Activated gamma-delta T cell treated with anti-CD3 and anti-CD28 coated beads, Interleukin-2, amount 50 U/mL, for 16 hours (primary cell): ENCODE measurements around the gene PAWR.
"Not testable (repeated sequence)": the region's sequence is repeated elsewhere in the genome, so short reads cannot be mapped to it uniquely, and the experiment has no call there.

Experiments
- DNase-seq: peaks from one replicate; pipeline ENCODE4 v3.0.0-alpha.2; 2020; ENCODE audit warnings: low read depth

The PAWR gene

DNA sequence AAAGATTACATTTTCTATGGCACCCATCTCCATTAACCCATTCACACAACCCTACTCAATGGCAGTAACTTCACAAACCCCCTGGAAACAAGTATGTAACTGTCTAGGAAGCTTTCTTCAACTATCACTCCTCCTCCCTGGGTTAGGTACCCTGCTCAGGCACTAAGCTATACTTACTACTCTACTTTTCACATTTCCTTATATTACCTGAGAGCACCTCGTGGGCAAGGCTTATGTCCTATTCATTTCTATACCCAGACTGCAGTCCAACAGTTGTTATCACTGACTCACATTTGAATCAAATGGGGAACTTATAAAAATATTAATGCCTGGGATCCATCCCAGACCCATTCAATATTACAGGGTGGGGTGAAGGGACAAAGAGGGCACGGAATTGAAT, 4.6 kb downstream of the PAWR start:
- DNase-seq = no peak

DNA sequence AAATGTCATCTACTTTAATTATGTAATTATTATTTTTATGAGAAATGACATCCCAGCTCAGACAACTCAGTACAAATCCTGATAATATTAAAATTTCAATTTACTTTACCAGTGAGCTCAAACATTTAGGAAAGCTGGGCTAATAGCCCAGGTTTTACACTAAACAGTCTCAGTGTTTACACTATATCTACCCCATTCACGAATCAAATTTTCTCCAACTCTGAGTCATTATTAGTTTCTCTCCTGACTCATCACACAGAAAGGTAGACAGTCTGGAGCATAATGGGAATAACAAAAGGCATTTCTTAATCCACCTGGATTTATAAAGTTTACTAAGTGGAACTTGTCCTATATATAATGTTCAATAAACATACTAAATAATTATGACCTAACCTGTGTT, 5.7 kb downstream of the PAWR start:
- no peak for DNase-seq

DNA sequence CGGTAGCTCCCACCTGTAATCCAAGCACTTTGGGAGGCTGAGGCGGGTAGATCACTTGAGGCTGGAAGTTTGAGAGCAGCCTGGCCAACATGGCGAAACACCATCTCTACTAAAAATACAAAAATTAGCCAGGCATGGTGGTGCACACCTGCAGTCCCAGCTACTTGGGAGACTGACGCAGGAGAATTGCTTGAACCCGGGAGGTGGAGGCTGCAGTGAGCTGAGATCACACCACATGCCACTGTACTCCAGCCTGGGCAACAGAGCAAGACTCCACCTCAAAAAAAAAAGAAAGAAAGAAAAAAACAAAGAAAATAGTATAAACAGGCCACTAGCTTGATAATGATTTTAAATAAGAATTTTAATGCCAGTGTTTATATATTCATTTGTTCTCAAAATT, 6.4 kb downstream of the PAWR start:
- not testable (repeated sequence) for DNase-seq

DNA sequence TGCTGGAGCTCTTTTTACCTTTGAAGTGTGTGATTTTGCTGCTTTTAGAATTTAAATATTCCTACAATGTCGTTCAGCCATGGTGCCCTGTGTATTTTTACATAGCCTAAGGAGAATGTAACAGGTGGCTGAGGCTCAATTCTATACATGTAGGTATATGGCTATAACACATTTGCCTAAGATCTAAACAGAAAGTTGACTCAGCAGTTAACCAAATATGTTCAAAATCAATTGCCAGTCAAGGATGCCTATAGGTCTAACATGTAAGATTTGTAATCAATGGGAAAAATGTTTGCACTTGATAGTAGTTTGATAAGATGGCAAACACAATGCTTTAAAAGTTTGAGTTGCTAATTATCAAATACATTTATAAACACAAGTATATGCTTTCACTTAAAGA, 8.2 kb downstream of the PAWR start:
- DNase-seq = no peak

GRCh38 chr12:79681008-79681590, 9.7 kb downstream of the PAWR start:
- no peak for DNase-seq

- no peak for DNase-seq
Observed at GRCh38 chr12:79680051-79680450, 10.7 kb downstream of the PAWR start.

DNA sequence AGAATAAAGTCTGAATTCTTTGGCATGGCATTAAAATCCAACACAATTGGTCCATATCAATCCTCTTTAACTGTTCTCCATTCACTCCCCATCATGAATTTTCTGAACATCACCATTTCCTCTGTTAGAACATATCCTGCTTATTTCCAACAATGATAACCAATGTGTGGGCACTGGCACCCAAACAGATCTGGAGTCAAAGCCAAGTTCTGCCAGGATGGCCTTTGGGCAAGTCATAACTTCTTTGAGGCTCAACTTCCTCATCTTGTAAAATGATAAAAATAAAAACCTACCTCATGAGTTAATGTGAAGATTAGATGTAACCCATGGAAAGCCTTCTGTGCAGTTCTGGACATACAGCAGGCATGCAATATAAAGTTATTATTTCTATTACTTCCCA, 12.5 kb downstream of the PAWR start:
- DNase-seq = no peak

DNA sequence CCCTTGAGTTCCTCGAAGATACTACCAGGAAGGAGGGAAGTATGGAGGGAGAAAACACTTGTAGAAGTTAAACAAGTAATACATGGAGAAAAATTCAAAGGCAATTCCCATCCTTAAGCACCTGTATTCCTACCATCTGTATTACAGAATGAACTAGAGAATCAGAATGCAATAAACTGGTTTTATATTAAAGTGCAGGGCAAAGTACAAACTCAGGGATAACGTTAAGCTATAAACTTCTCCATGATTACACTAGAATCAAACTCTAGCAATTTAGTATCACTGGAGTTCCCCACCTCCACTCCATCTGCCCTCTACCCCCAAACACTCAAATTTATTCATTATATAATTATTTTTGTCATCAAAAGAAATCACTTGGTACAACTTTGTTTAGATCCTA, 13.1 kb downstream of the PAWR start:
- DNase-seq = no peak

DNA sequence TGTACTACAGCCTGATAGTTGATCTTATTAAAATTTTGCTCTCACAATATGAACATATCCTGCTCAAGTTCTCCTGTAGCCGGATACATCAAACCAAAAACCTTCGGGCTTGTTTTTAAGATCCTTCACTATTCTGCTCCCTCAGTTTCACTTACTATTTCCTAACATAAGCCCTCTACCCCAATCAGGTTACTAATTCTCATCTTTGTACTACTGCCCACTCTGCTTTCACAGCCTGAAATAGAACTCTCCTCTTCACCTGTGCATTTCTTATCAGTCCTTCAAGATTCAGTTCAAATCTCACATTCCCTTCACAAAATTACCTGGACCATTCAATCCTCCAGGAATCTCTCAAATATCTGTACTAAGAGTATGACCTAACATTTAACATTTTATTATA, 14.2 kb downstream of the PAWR start:
- DNase-seq = no peak

- no peak for DNase-seq
Observed at GRCh38 chr12:79674629-79675028, 16.1 kb downstream of the PAWR start.

DNA sequence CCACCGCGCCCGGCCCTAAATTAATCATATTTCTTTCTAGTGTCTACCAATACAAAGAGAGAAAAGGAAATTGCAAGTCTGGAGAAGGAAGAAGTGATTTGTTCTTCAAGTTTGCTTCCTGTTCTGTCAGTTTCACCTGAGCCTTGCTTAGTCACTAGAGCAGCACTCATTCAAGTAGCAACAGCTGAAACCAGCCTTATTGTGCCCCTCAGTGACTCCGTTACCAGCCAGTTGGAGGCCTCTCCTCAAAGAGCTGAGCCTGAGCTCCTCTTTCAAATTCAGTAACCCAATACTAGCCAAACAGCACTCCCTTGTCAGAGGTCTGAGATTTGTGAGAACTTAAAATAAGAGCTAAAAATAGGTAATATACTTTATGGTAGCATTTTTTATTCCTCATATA, 17.4 kb downstream of the PAWR start:
- no peak for DNase-seq

GRCh38 chr12:79668113-79668512, 22.7 kb downstream of the PAWR start:
- DNase-seq = no peak

DNA sequence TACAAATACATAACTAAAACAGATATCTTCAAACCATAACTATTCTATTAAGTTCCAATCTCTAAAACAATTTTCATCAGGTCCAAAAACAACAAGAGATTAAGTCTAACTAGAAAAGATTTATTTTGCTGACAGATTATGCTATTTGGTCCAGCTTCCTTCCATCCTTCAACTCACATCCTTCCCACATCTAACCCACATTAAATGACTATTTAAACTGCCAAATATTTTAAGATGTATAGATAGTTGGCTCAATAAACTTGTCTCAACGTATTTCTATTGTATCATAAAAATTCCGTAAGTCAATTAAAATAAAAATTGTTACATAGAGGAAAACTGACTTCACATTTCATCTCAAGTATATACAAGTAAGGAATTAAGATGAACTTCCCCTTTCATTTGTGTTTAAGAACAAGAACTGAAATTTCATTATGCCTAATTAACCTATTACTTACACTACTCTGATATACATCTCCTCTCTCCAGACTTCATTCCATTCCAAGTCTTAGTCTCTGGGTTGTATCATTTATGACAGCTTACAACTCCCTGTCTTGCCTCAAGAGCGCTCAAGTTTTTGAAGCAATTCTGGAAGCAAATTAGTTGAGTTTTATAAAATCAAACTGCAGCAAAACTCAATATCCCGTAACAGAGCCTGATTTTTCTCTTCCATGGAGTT, 25.4 kb downstream of the PAWR start:
- no peak for DNase-seq

DNA sequence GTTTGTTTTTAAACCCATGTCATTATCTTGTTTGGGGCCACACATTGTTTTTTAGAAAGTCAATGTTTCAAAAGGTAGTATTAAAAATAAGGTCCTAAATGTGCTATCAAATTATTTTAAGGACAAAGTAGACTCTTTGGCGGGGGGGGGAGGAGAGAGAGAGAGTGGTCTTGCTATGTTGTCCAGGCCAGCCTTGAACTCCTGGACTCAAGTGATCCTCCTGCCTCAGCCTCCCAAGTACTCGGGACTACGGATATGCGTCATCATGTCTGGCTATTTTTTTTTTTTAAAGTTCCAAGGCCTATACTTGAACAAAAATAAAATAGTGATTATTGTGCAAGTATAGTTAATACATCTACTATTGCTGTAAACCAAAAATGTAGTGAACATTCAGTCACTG, 26.2 kb downstream of the PAWR start:
- no peak for DNase-seq

DNA sequence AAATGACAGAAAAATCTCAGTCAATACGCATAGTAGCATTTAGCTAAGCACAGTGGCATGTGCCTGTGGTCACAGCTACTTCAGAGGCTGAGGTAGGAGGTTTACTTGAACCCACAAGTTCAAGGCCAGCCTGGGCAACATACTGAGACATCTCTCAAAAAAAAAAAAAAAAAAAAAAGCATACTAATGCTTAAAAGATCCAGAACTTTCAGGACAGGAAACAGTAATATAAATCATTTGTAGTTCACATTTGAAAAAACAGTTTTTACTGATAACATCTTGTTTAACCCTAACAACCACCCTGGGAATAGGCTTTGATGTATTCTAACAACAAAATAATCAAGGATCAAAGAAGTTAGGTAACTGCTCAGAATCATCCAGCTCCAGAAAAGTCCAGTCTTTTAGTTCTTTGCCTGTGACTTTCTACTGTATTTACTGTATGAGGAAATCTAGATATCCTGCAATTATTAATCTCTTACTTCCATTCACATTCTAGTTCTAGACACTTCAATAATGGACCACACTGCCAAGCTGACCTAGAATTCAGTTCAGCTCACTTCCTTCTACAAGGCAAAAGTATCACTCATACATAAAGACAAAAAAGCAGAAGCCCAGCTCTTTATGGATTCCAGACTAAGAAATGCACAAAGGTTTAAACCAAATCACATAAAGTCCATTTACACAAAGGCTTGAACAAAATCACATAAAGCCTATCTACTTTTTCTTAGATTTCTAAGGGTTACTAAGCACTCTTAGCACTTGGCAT, 28.5 kb downstream of the PAWR start:
- no peak for DNase-seq

- no peak for DNase-seq
Observed at GRCh38 chr12:79661629-79662028, 29.1 kb downstream of the PAWR start.

DNA sequence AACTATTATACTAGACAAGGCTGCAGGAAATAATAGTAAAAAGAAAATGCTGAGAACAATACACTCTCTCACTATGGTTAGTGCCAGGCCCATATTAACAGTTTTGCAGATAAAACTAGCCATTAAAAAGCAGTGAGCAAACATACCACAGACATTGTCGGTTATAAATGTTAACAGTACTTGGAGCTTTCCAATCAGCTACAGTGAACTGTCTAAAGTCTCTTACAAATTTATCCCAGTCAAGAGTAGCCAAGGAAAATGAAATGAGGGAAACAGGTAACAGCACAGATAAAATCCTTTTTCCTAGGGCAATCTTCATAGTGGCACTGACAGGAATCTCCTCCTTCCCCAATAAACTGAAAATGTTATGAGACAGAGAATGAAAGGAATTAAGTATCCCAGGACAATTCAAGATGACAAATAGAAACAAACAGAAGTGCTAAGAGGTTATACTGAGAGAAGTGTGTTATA, 30.8 kb downstream of the PAWR start:
- no peak for DNase-seq

GRCh38 chr12:79658221-79658620, 32.5 kb downstream of the PAWR start:
- DNase-seq = no peak

GRCh38 chr12:79657136-79657535, 33.6 kb downstream of the PAWR start:
- DNase-seq = no peak

GRCh38 chr12:79655036-79655435, 35.7 kb downstream of the PAWR start:
- no peak for DNase-seq

GRCh38 chr12:79652521-79652920, 38.2 kb downstream of the PAWR start:
- DNase-seq = no peak

DNA sequence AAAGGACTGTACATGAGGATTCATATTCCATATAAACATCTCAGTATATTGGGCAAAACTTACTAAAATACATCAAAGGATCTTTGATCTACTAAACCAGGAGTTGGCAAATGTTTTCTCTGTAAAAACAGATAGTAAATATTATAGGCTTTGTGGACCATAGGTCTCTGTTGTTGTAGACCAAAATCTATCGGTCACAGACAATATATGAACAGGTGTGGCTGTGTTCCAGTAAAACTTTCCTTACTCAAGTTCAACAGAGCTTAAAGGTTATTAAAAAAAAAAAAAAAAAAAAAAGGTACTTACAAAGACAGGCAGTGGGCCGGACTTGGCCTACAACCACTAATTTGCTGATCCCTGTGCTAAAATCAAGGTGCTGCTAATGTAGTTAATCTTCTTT, 40.3 kb downstream of the PAWR start:
- no peak for DNase-seq

GRCh38 chr12:79648881-79649280, 41.9 kb downstream of the PAWR start:
- DNase-seq = no peak
